ENCODE results near the gene NOS2.
A peak's percentile ranks its signal among the peaks of the same experiment; 100 is the strongest.
"Not testable (repeated sequence)": the region's sequence is repeated elsewhere in the genome, so short reads cannot be mapped to it uniquely, and the experiment has no call there.

NOS2 gene

GRCh38 chr17:27800522-27800921 is at the start of gene NOS2:
TSS of gene NOS2 (minus strand) at chr17:27800529. CDS start at chr17:27798809, 1,720 bp downstream.
- DNase-seq, result no peak

- DNase-seq, result no peak
Measured at GRCh38 chr17:27849474-27850185, 49.3 kb upstream of the NOS2 start.

- DNase-seq, result peak; percentile 63
Measured at GRCh38 chr17:27848931-27849330, 48.6 kb upstream of the NOS2 start.

- DNase-seq, result not testable (repeated sequence)
Measured at GRCh38 chr17:27846808-27847307, 46.5 kb upstream of the NOS2 start.

- no peak for DNase-seq
Measured at GRCh38 chr17:27846042-27846655, 45.8 kb upstream of the NOS2 start.

- no peak for DNase-seq
Measured at GRCh38 chr17:27845264-27846041, 45.1 kb upstream of the NOS2 start.

GRCh38 chr17:27840688-27841087 is 40.4 kb upstream of the NOS2 start:
- DNase-seq, result no peak

GRCh38 chr17:27840406-27840678 is 40.0 kb upstream of the NOS2 start:
- DNase-seq, result not testable (repeated sequence)

GRCh38 chr17:27839571-27840405 is 39.5 kb upstream of the NOS2 start:
- not testable (repeated sequence) for DNase-seq

- DNase-seq, result not testable (repeated sequence)
Measured at GRCh38 chr17:27838607-27839006, 38.3 kb upstream of the NOS2 start.

GRCh38 chr17:27837769-27838168 is 37.4 kb upstream of the NOS2 start:
- DNase-seq, result not testable (repeated sequence)

GRCh38 chr17:27836651-27837050 is 36.3 kb upstream of the NOS2 start:
- DNase-seq, result no peak

GRCh38 chr17:27834571-27834970 is 34.2 kb upstream of the NOS2 start:
- DNase-seq, result no peak

- DNase-seq, result no peak
Measured at GRCh38 chr17:27832831-27833230, 32.5 kb upstream of the NOS2 start.

GRCh38 chr17:27829888-27830287 is 29.6 kb upstream of the NOS2 start:
- peak; percentile 25 for DNase-seq

GRCh38 chr17:27829143-27829711 is 28.9 kb upstream of the NOS2 start:
- DNase-seq, result not testable (repeated sequence)

- DNase-seq, result no peak
Measured at GRCh38 chr17:27825459-27825858, 25.1 kb upstream of the NOS2 start.

- no peak for DNase-seq
Measured at GRCh38 chr17:27824745-27825144, 24.4 kb upstream of the NOS2 start.

GRCh38 chr17:27824176-27824715 is 23.9 kb upstream of the NOS2 start:
- DNase-seq, result no peak

- DNase-seq, result not testable (repeated sequence)
Measured at GRCh38 chr17:27822108-27822507, 21.8 kb upstream of the NOS2 start.

GRCh38 chr17:27821318-27821717 is 21.0 kb upstream of the NOS2 start:
- no peak for DNase-seq

GRCh38 chr17:27819145-27819544 is 18.8 kb upstream of the NOS2 start:
- DNase-seq, result no peak

Data from NCI-H1105 treated with DMSO at 0.1 percent for 48 hours (cell line).